PC-9 (cell line): Measurements from ENCODE around the gene AHCYL2. TPM values are rescaled to one million over a fixed set of nuclear protein-coding genes. Genes with fewer than 3 reads are reported as not detected.

Source experiments
- BruUV-seq: library from RNA; stranded (reverse); fragments of 400-500 nt; replicated peaks from 2 replicates; lab custom pipeline; 2021; lab: Mats Ljungman, UMichigan
- CTCF ChIA-PET: fragments of 300-600 bp; sonication (Branson Sonifier 250); formaldehyde crosslinking; loops from one replicate; lab custom pipeline; 2022; ENCODE audit warnings: antibody characterized with exemption; lab: Charles Lee
- POLR2A ChIA-PET: fragments of 300-600 bp; sonication (Branson Sonifier 250); formaldehyde crosslinking; loops from one replicate; lab custom pipeline; 2022; ENCODE audit warnings: antibody characterized with exemption; ENCODE audit not compliant: unreplicated experiment; lab: Charles Lee
- DNase-seq, 2 experiments: peaks; one replicate each; pipeline versions ENCODE4 v3.0.0 to v3.0.0-alpha.2; 2015 to 2022; ENCODE audit warnings: mixed read lengths in 1 of 2
- H2AFZ ChIP-seq: fragments of 200-600 bp; sonication (generic); 2 replicates; pipeline ENCODE4 v1.8.1; 2017; ENCODE audit warnings: antibody characterized with exemption
- H3F3A ChIP-seq: fragments of 200-600 bp; sonication (generic); 2 replicates; pipeline ENCODE4 v1.8.1; 2017; ENCODE audit warnings: antibody characterized with exemption, mild to moderate bottlenecking, low read depth; ENCODE audit not compliant: insufficient read depth
- H3K27ac ChIP-seq: fragments of 200-600 bp; sonication (generic); 2 replicates; pipeline ENCODE4 v1.6.1; 2016; ENCODE audit warnings: mixed run types
- H3K27me3 ChIP-seq: fragments of 200-600 bp; sonication (generic); 2 replicates; pipeline ENCODE4 v1.6.1; 2016; ENCODE audit warnings: low read depth, mixed run types; ENCODE audit not compliant: insufficient read depth
- H3K36me3 ChIP-seq: fragments of 200-600 bp; sonication (generic); 2 replicates; pipeline ENCODE4 v1.6.1; 2016; ENCODE audit warnings: low read depth, mixed run types
- H3K4me1 ChIP-seq: fragments of 200-600 bp; sonication (generic); replicated peaks from 2 replicates; pipeline ENCODE4 v1.6.1; 2016; ENCODE audit warnings: mixed run types; ENCODE audit not compliant: insufficient read depth
- H3K4me2 ChIP-seq: fragments of 200-600 bp; sonication (generic); 2 replicates; pipeline ENCODE4 v1.6.1; 2017; ENCODE audit warnings: mixed run types
- H3K4me3 ChIP-seq: fragments of 200-600 bp; sonication (generic); 2 replicates; pipeline ENCODE4 v1.6.1; 2016; ENCODE audit warnings: mixed run types
- H3K79me2 ChIP-seq: fragments of 200-600 bp; sonication (generic); 2 replicates; pipeline ENCODE4 v1.6.1; 2017; ENCODE audit warnings: low read depth, mixed run types
- H3K9me2 ChIP-seq: fragments of 200-600 bp; sonication (generic); 2 replicates; pipeline ENCODE4 v1.8.1; 2017; ENCODE audit warnings: mild to moderate bottlenecking; ENCODE audit not compliant: insufficient read depth
- H3K9me3 ChIP-seq: fragments of 200-600 bp; sonication (generic); 2 replicates; pipeline ENCODE4 v1.8.1; 2016; ENCODE audit warnings: low read depth; ENCODE audit not compliant: insufficient read depth
- H4K20me1 ChIP-seq: fragments of 200-600 bp; sonication (generic); 2 replicates; pipeline ENCODE4 v1.8.1; 2017; ENCODE audit not compliant: insufficient read depth
- EZH2 ChIP-seq: fragments of 200-600 bp; sonication (generic); IDR thresholded peaks from 2 replicates; pipeline ENCODE4 v1.8.0; 2017; ENCODE audit warnings: antibody characterized with exemption, low read depth
- intact Hi-C: fragments of 100-400 bp; cut with micrococcal nuclease; formaldehyde crosslinking; loops from one replicate; pipeline ENCODE4 v1.10.0; 2022; ENCODE audit not compliant: unreplicated experiment
- total RNA-seq: library from RNA; stranded (reverse); gene quantifications from 2 replicates; pipeline ENCODE4 v1.2.3, GENCODE V29; 2021
- TF ChIP-seq, protein P1 (sequence below): fragments of 200-600 bp; sonication (generic); conservative IDR thresholded peaks from 2 replicates; pipeline ENCODE4 v1.6.1; 2017; ENCODE audit warnings: mixed run types, antibody characterized with exemption, mild to moderate bottlenecking, moderate library complexity

The AHCYL2 gene
- total RNA-seq, 1 experiment from 2014 or later, result 15.7 TPM

DNA sequence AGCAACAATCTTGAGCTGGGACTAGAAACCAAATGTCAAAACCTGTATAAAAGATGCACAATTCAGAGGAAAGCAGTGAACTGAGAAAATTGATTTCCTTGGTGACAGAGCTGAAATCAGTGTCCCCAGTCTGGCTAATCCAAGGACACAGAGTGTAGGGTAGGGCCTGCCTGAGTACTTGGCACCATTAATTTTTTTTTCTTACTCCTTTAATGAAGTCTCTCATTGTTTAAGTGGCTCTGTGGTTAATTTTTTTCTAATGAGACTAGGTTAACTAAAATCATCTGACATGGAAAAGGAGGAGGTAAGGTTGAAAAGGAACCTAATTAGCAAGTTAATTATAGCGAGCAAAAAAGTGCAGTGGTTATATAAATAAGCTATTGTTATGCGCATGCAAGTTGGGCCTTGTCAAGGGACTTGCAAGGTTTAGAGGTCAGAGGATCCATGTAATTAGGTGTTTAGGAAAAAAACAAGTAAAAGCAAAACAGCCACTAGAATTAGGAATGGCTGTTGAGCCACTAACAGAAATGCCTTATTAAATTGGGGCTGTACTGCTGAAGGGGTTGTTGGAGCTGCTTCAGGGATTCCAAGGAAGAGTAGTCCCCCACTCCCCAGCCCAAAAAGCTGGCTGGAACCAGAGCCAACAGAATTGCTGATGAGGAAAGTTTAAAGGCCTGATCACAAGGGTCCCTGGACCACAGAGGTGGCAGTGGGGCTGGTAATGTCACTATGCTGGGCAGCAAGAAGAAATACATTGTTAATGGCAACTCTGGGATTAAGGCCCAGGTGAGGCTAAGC lies 150.5 kb downstream of the AHCYL2 start:
- Histone ChIP-seq H3K79me2 (peaks cover 8% of the 10 kb centered on the region; the same call in 1 of the 2 replicates), H3F3A (peaks cover 18% of the 10 kb centered on the region; the same call in 1 of the 2 replicates), H4K20me1 (no peaks in the 10 kb centered on the region), H3K36me3 (peaks cover 4% of the 10 kb centered on the region; the same call in 1 of the 2 replicates), H3K27me3 (no peaks in the 10 kb centered on the region), H3K4me3 (no peak overlapping the region), H2AFZ (no peak overlapping the region), H3K4me2 (no peak overlapping the region), H3K9me2 (no peaks in the 10 kb centered on the region), H3K27ac (no peak overlapping the region), H3K4me1 (peaks cover 14% of the 10 kb centered on the region), H3K9me3 (no peaks in the 10 kb centered on the region)
- ChIA-PET CTCF (interaction anchor here (0.5 to 0.7 kb wide), 2 partner anchors 12 to 63 kb away, joined by 3 to 11 read pairs; no protein-coding TSS in a partner anchor), POLR2A (interaction anchor here (0.6 to 0.7 kb wide), 2 partner anchors 13 to 335 kb away, joined by 4 to 28 read pairs; no protein-coding TSS in a partner anchor)
- BruUV-seq, result no TSS peak
- no peak for DNase-seq
- intact Hi-C loops, result no loop called here
- no peak for TF ChIP-seq EZH2
- TF ChIP-seq, protein P1, sequence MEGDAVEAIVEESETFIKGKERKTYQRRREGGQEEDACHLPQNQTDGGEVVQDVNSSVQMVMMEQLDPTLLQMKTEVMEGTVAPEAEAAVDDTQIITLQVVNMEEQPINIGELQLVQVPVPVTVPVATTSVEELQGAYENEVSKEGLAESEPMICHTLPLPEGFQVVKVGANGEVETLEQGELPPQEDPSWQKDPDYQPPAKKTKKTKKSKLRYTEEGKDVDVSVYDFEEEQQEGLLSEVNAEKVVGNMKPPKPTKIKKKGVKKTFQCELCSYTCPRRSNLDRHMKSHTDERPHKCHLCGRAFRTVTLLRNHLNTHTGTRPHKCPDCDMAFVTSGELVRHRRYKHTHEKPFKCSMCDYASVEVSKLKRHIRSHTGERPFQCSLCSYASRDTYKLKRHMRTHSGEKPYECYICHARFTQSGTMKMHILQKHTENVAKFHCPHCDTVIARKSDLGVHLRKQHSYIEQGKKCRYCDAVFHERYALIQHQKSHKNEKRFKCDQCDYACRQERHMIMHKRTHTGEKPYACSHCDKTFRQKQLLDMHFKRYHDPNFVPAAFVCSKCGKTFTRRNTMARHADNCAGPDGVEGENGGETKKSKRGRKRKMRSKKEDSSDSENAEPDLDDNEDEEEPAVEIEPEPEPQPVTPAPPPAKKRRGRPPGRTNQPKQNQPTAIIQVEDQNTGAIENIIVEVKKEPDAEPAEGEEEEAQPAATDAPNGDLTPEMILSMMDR, result no peak

DNA sequence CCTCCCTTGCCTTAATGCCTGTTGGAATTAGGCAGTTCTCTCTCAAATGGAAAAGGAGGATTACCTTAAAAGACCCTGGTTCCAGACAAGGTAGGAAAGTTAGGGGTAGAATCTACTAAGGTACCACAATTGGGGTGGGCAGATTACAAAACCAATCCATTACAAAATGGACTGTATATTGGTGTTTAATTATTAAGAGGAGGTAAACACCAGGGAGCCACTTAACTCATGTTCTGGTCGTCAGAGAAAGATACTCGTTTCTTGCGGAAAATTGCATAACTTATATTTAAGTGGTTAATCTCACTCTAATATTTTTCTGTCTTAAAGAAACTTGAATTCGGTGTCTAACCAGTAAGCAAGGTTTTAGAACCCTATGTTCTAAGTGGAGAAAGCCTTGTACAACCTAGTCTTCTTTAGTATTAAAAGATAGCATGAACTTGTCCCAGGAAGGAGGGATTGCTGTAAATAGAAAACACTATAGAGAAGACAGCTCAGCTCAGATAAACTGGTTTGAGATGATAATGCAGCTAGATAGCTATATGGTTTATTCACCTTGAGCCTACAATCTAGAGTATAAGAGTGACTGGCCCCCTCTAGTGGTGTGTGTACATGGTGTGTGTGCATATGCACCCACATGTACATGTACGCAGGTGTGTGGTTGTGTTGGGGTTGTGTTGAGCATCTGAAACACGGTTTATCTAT lies 151.4 kb downstream of the AHCYL2 start:
- DNase-seq, result peak in 1 of 2 experiments; percentile 15
- H3F3A ChIP-seq, result peaks cover 18% of the 10 kb centered on the region; the same call in 1 of the 2 replicates
- H3K36me3 ChIP-seq, result peaks cover 4% of the 10 kb centered on the region; the same call in 1 of the 2 replicates
- H3K79me2 ChIP-seq, result 0 out of 2 replicates have a peak, but pooled peaks cover 1% of the 10 kb centered on the region
- H3K4me1 ChIP-seq, result peaks cover 11% of the 10 kb centered on the region
- intact Hi-C loops, result no loop called here
- H3K9me2 ChIP-seq, result no peaks in the 10 kb centered on the region
- no peak overlapping the region for H3K4me3 ChIP-seq
- H3K27ac ChIP-seq, result no peak overlapping the region
- POLR2A ChIA-PET, result interaction anchor here (0.6 to 0.9 kb wide), 3 partner anchors 78 to 334 kb away, joined by 4 to 7 read pairs (median 4); partner anchors contain the start of gene AHCYL2
- H4K20me1 ChIP-seq, result no peaks in the 10 kb centered on the region
- CTCF ChIA-PET, result interaction anchor here (0.5 to 1.9 kb wide), 10 partner anchors 8 to 428 kb away, joined by 3 to 21 read pairs (median 6); partner anchors contain the start of gene STRIP2
- no peak overlapping the region for H3K4me2 ChIP-seq
- H2AFZ ChIP-seq, result no peak overlapping the region
- no TSS peak for BruUV-seq
- no peak for TF ChIP-seq EZH2
- TF ChIP-seq, protein P1, result peak; percentile 62
- no peaks in the 10 kb centered on the region for H3K27me3 ChIP-seq
- H3K9me3 ChIP-seq, result no peaks in the 10 kb centered on the region
